IMR-90 (cell line): ENCODE measurements around the gene GALP. TPM values are rescaled to one million over a fixed set of nuclear protein-coding genes. Genes with fewer than 3 reads are reported as not detected.

Experiments used
- ATAC-seq: fragments of 200-7000 bp; cut with Tn5 transposase; 2 replicates; pipeline ENCODE4 v1.9.1; 2020; ENCODE audit warnings: low read depth, mild to moderate bottlenecking, moderate library complexity
- BruUV-seq: library from RNA; stranded (reverse); fragments of 400-500 nt; replicated peaks from 2 replicates; lab custom pipeline; 2021; lab: Mats Ljungman, UMichigan
- CTCF ChIA-PET: fragments of 300-600 bp; formaldehyde crosslinking; extraction: SDS; loops from one replicate; lab custom pipeline; 2021; ENCODE audit warnings: antibody characterized with exemption; lab: Yijun Ruan, JAX
- POLR2A ChIA-PET: fragments of 300-600 bp; sonication (Branson Sonifier 250); formaldehyde crosslinking; loops from one replicate; lab custom pipeline; 2022; ENCODE audit warnings: antibody characterized with exemption; ENCODE audit not compliant: unreplicated experiment; lab: Charles Lee
- DNase-seq: peaks from one replicate; pipeline ENCODE4 v3.0.0; 2013
- H2AFZ ChIP-seq: replicated peaks from 2 replicates; pipeline ENCODE3; 2013; ENCODE audit warnings: low read length, mild to moderate bottlenecking; ENCODE audit not compliant: poor library complexity
- H2AK5ac ChIP-seq: 2 replicates; pipeline ENCODE4 v1.6.1; 2013; ENCODE audit warnings: low read depth, low read length, inconsistent platforms
- H2AK9ac ChIP-seq: replicated peaks from 2 replicates; pipeline ENCODE3; 2013; ENCODE audit warnings: mild to moderate bottlenecking, low read depth, low read length, moderate library complexity; ENCODE audit not compliant: poor library complexity
- H2BK120ac ChIP-seq: 2 replicates; pipeline ENCODE4 v1.6.1; 2013; ENCODE audit warnings: low read depth, low read length, inconsistent platforms
- H2BK15ac ChIP-seq: 3 replicates; pipeline ENCODE4 v1.6.1; 2013; ENCODE audit warnings: low read depth, low read length, inconsistent platforms
- H2BK20ac ChIP-seq: 2 replicates; pipeline ENCODE4 v1.6.1; 2013; ENCODE audit warnings: low read depth, mild to moderate bottlenecking, inconsistent platforms, low read length, moderate library complexity
- H2BK5ac ChIP-seq: 2 replicates; pipeline ENCODE4 v1.6.1; 2013; ENCODE audit warnings: mild to moderate bottlenecking, low read depth, low read length, inconsistent platforms; ENCODE audit not compliant: poor library complexity, severe bottlenecking
- H3K14ac ChIP-seq: replicated peaks from 2 replicates; pipeline ENCODE4 v1.6.1; 2013; ENCODE audit warnings: low read depth, low read length, inconsistent platforms
- H3K18ac ChIP-seq: 2 replicates; pipeline ENCODE4 v1.6.1; 2013; ENCODE audit warnings: low read depth, low read length, control low read depth
- H3K23ac ChIP-seq: 2 replicates; pipeline ENCODE4 v1.6.1; 2013; ENCODE audit warnings: low read depth, low read length, inconsistent platforms
- H3K27ac ChIP-seq: 2 replicates; pipeline ENCODE4 v1.5.1; 2013; ENCODE audit warnings: mild to moderate bottlenecking, control low read depth, low read length; ENCODE audit not compliant: insufficient read depth
- H3K27me3 ChIP-seq: 2 replicates; pipeline ENCODE4 v1.6.1; 2013; ENCODE audit warnings: low read length; ENCODE audit not compliant: control insufficient read depth, insufficient read depth
- H3K36me3 ChIP-seq: 2 replicates; pipeline ENCODE4 v1.6.1; 2013; ENCODE audit warnings: low read length, mixed read lengths; ENCODE audit not compliant: control insufficient read depth, insufficient read depth
- H3K4ac ChIP-seq: 2 replicates; pipeline ENCODE4 v1.6.1; 2013; ENCODE audit warnings: low read depth, low read length, inconsistent platforms
- H3K4me1 ChIP-seq: 2 replicates; pipeline ENCODE4 v1.6.1; 2013; ENCODE audit warnings: low read length, mixed read lengths; ENCODE audit not compliant: control insufficient read depth, insufficient read depth
- H3K4me2 ChIP-seq: 2 replicates; pipeline ENCODE4 v1.6.1; 2013; ENCODE audit warnings: low read depth, mild to moderate bottlenecking, control low read depth, low read length, moderate library complexity
- H3K4me3 ChIP-seq: 2 replicates; pipeline ENCODE4 v1.5.1; 2013; ENCODE audit warnings: low read depth, mild to moderate bottlenecking, control low read depth, low read length, moderate library complexity; ENCODE audit not compliant: insufficient read depth
- H3K56ac ChIP-seq: 2 replicates; pipeline ENCODE4 v1.6.1; 2013; ENCODE audit warnings: low read length, inconsistent platforms; ENCODE audit not compliant: insufficient read depth; ENCODE audit errors: extremely low read depth
- H3K79me1 ChIP-seq, 2 experiments: 2 replicates each; pipeline ENCODE4 v1.6.1; 2013; ENCODE audit warnings: low read length in 2 of 2, inconsistent platforms in 1 of 2, low read depth in 1 of 2
- H3K9ac ChIP-seq: 2 replicates; pipeline ENCODE4 v1.6.1; 2013; ENCODE audit warnings: low read depth, low read length, control low read depth
- H3K9me1 ChIP-seq: 2 replicates; pipeline ENCODE4 v1.6.1; 2013; ENCODE audit warnings: low read length, inconsistent platforms; ENCODE audit not compliant: insufficient read depth
- H3K9me3 ChIP-seq: 2 replicates; pipeline ENCODE4 v1.6.1; 2013; ENCODE audit warnings: low read length; ENCODE audit not compliant: control insufficient read depth, insufficient read depth
- H4K20me1 ChIP-seq: 2 replicates; pipeline ENCODE4 v1.6.1; 2013; ENCODE audit warnings: low read length, inconsistent platforms; ENCODE audit not compliant: insufficient read depth
- H4K5ac ChIP-seq: 2 replicates; pipeline ENCODE4 v1.6.1; 2013; ENCODE audit warnings: mild to moderate bottlenecking, low read depth, low read length, control low read depth
- H4K8ac ChIP-seq, 2 experiments: 2 replicates each; pipeline ENCODE4 v1.6.1; 2013; ENCODE audit warnings: low read depth in 2 of 2, low read length in 2 of 2, control low read depth in 1 of 2, inconsistent platforms in 1 of 2
- H4K91ac ChIP-seq: 2 replicates; pipeline ENCODE4 v1.6.1; 2013; ENCODE audit warnings: low read depth, low read length, inconsistent platforms; ENCODE audit not compliant: insufficient read depth
- NFE2L2 ChIP-seq: fragments of 150-350 bp; IDR thresholded peaks from 2 replicates; pipeline ENCODE4 v1.6.1; 2016; ENCODE audit warnings: low read depth, mild to moderate bottlenecking, low read length
- RCOR1 ChIP-seq: IDR thresholded peaks from 2 replicates; pipeline ENCODE4 v1.6.1; 2012; ENCODE audit warnings: mild to moderate bottlenecking, low read length, improper control_type of control experiment; ENCODE audit not compliant: insufficient replicate concordance
- WGBS, 2 experiments: methylation state at CpG; one replicate each; pipeline versions ENCODE4 v1.1.5 to v1.1.7; 2013; ENCODE audit warnings: missing lambda C conversion rate in 2 of 2; ENCODE audit not compliant: insufficient read length in 1 of 2; ENCODE audit errors: extremely low coverage in 2 of 2; 5-methylcytosine and 5-hydroxymethylcytosine counted together
- dilution Hi-C: fragments of 300-500 bp; cut with HindIII; formaldehyde crosslinking; loops from one replicate; pipeline ENCODE4 v1.14.3; 2018; ENCODE audit warnings: low sequenced_read_pairs; ENCODE audit not compliant: unreplicated experiment
- in situ Hi-C: fragments of 300-500 bp; cut with MboI; formaldehyde crosslinking; loops from 3 replicates; pipeline ENCODE4 v1.14.3; 2019; ENCODE audit warnings: low sequenced_read_pairs, inconsistent platforms, mixed read lengths
- intact Hi-C: fragments of 100-400 bp; cut with micrococcal nuclease; formaldehyde crosslinking; loops from 2 replicates; pipeline ENCODE4 v1.10.0; 2022
- polyA plus RNA-seq, 3 experiments: library from polyadenylated mRNA; depleted of rRNA; stranded (reverse); fragments of >200 nt; gene quantifications; 2 replicates each; pipeline ENCODE4 v1.2.3, GENCODE V29; 2012; ENCODE audit warnings: low replicate concordance in 1 of 3
- total RNA-seq: library from RNA; depleted of rRNA; stranded (reverse); fragments of >200 nt; gene quantifications from 2 replicates; pipeline ENCODE4 v1.2.3, GENCODE V29; 2012
- TF ChIP-seq, protein P1 (sequence below): fragments of 150-350 bp; IDR thresholded peaks from 2 replicates; pipeline ENCODE4 v1.6.1; 2016; ENCODE audit warnings: low read depth, mild to moderate bottlenecking, low read length, moderate library complexity, borderline replicate concordance

Gene GALP
- total and polyA plus RNA-seq, 2 of the 4 experiments (the other 2 are of a cell fraction): not detected

DNA sequence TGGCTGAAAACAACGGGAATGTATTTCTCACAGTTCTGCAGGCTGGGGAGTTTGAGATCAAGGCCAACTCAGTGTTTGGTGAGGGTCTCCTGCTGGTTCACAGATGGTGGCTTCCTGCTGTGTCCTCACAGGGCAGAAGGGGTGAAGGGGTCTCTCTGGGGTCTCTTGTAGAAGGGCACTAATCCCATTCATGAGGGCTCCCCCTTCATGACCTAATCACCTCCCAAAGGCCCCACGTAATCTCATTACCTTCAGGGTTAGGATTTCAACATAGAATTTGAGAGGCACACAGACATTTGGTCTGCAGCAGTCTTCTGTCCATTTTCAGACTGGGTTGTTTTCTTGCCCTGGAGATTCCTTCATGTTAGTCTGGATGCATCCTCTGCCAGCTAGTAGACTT is 23.2 kb upstream of the GALP start:
- intact Hi-C loops (no loop called here), dilution Hi-C loops (no loop called here)

More for the DNA sequence above, 23.2 kb upstream of the GALP start:
- no peak overlapping the region for H4K91ac ChIP-seq
- H3K14ac ChIP-seq: no peak overlapping the region
- DNase-seq (no peak), ATAC-seq (no peak)
- no peak overlapping the region for H3K4me3 ChIP-seq
- H3K9ac ChIP-seq: no peak overlapping the region
- H2AK5ac ChIP-seq: no peak overlapping the region
- H4K5ac ChIP-seq: no peak overlapping the region
- in situ Hi-C loops: no loop called here
- peaks cover 28% of the 10 kb centered on the region for H4K20me1 ChIP-seq
- ChIA-PET POLR2A (interaction anchor here (0.8 kb wide), 1 partner anchor 12 kb away, joined by 8 read pairs; the partner anchor contains the start of gene ZNF444), CTCF (no interaction called here)
- H2BK5ac ChIP-seq: no peak overlapping the region
- H2BK120ac ChIP-seq: no peak overlapping the region
- no peak overlapping the region for H2BK20ac ChIP-seq
- H2AFZ ChIP-seq: no peak overlapping the region
- H4K8ac ChIP-seq: no peak overlapping the region
- no peaks in the 10 kb centered on the region for H3K27me3 ChIP-seq
- no peak overlapping the region for H2BK15ac ChIP-seq
- no peak for TF ChIP-seq RCOR1
- TF ChIP-seq, protein P1, sequence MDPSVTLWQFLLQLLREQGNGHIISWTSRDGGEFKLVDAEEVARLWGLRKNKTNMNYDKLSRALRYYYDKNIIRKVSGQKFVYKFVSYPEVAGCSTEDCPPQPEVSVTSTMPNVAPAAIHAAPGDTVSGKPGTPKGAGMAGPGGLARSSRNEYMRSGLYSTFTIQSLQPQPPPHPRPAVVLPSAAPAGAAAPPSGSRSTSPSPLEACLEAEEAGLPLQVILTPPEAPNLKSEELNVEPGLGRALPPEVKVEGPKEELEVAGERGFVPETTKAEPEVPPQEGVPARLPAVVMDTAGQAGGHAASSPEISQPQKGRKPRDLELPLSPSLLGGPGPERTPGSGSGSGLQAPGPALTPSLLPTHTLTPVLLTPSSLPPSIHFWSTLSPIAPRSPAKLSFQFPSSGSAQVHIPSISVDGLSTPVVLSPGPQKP: no peak
- TF ChIP-seq NFE2L2: no peak
- peaks cover 25 to 29% of the 10 kb centered on the region in 2 experiments for H3K79me1 ChIP-seq
- peaks cover 10% of the 10 kb centered on the region; the same call in 1 of the 2 replicates for H3K9me1 ChIP-seq
- H3K4ac ChIP-seq: no peak overlapping the region
- H3K23ac ChIP-seq: no peak overlapping the region
- H3K4me1 ChIP-seq: peaks cover 5% of the 10 kb centered on the region; the same call in 1 of the 2 replicates
- 100% methylated on average over 1 of the region's 2 CpGs; no CpG with 5 or more reads in 1 of the 2 experiments for WGBS, 2 experiments
- H3K4me2 ChIP-seq: no peak overlapping the region
- no TSS peak for BruUV-seq
- H3K56ac ChIP-seq: no peak overlapping the region
- H3K36me3 ChIP-seq: peaks cover 35% of the 10 kb centered on the region
- H2AK9ac ChIP-seq: no peak overlapping the region
- H3K27ac ChIP-seq: no peak overlapping the region
- no peak overlapping the region for H3K18ac ChIP-seq
- H3K9me3 ChIP-seq: no peaks in the 10 kb centered on the region
